Activated CD4-positive, CD25-positive, alpha-beta regulatory T cell treated with anti-CD3 and anti-CD28 coated beads, Interleukin-2, amount 50 U/mL, for 24 hours (primary cell): ENCODE measurements around the gene CCDC40.

Source experiments
- ATAC-seq, 2 donors: fragments of 150-1000 bp; cut with Tn5 transposase; one replicate each; pipeline ENCODE4 v1.10.0; 2021; ENCODE audit warnings: mild to moderate bottlenecking in 1 of 2, moderate library complexity in 1 of 2

The CCDC40 gene

DNA sequence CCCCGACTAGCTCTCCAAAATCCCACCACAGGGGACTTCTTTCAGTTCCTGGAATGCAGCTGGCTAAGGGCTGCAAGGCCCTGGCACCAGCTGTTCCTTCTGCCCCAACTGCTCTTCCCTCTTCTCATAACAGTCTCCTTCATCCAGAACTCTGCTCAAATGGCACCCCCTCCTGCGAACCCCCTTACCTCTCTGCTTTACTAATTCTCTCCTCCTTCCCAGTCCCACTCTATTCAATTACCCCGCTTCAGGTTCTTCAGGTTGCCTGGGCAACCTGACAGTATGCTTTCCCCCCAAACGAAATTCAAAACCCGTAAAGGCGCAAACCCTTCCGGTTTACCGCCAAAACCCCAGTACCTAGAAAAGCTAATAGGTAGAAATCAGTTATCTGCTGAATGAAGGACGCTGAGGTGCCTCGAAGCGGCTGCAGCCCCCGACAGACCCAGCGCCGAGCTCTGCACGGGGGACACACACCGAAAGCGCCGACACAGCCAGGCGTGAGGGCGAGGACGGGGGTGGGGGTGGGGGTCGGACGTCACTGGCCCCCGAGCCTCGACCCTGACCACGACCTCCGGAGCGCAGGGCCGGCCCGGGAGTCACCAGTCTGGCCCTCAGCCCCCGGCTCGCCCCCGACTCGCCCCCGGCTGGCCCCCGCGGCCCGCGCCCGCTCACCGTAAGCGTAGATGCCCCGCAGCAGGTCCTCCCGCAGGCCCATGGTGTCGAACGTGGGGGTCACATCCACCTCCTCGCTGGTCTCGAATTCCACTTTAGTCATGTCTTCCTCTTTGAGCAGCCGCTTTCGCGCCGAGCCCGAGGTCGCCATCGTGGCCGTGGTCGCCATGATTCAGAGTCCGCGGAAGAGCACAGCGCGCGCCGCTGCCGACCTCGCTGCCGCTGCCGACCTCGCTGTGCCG lies 109.9 kb downstream of the CCDC40 start:
- no peak for ATAC-seq

DNA sequence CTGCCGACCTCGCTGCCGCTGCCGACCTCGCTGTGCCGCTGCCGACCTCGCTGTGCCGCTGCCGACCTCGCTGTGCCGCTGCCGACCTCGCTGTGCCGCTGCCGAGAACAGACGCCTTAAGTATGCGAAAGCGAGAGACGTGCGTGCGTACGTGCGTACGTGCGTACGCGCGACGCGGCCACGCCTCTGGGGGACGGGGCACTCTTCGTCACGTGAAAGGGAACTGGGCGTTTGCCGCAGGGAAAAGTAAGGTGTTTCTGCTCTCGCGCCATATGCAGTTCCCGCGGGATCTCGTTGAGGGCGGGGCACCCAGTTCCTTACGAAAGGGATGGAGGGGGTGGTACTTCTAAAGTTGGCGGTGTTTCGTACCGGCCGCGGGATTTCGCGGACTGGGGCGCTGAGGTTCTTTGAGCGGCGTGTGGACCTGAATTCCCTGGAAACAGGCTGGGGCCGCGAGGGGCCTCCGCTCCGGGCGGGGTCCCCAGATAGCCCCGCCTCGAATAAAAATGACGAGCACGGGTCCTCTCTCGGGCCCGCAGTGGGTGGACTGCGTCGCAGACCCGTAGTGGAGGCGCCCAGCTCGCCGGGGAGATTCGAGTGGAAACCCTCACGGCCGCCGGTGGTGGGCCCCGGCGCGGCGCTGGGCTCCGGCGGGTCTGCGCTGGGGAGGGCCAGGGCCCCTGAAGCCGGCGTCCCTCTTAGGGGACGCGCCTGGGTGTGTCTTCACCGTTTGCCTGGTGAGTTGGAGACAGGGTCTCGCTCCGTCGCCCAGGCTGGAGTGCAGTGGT lies 110.8 kb downstream of the CCDC40 start, which contains the start of gene EIF4A3:
Gene EIF4A3, minus strand, starts transcription at position 94 of the 788 bp plus-strand sequence. CDS start 167 bp downstream, outside the sequence.
- ATAC-seq, result peak; percentile 93 to 97
